B cell (primary cell): Measurements from ENCODE around the gene STX5.

Source experiments
- EZH2 ChIP-seq: IDR thresholded peaks from 2 replicates; pipeline ENCODE4 v1.6.1; 2012; ENCODE audit warnings: borderline replicate concordance, low read depth, mild to moderate bottlenecking, moderate library complexity, low read length; ENCODE audit not compliant: insufficient read depth, poor library complexity, severe bottlenecking
- TF ChIP-seq, protein P1 (sequence below): fragments of 200-600 bp; IDR thresholded peaks from one replicate; pipeline ENCODE4 v1.8.0; 2022; ENCODE audit warnings: antibody characterized with exemption, mild to moderate bottlenecking

DNA sequence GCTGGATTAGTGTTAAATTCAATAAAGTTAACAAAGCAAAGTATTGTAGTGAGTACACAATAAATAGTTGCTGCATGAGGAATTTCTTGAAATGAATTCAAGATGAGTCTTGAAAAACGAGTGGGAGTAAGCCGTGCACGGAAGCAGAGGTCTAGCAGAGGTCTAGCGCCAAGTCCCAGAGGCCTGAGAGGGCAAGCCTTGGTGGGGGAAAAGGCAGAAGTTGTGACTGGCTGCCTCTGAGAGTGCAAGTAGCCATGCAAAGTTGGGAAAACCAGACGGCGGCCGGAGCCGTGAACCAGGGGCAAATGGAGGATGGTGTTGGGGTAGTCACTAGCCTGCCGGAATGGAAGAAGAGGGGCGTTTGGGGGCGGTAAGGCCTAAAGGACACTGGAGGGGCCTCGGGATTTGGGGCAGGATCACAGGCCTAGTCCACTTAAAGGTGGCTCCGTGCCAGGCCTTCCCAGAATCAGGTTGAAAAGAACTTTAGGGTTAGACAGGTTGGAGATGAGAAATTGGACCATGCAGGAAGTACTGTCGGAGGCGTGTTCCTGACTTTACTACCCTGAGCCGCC is 48.5 kb upstream of the STX5 start:
- TF ChIP-seq, protein P1, sequence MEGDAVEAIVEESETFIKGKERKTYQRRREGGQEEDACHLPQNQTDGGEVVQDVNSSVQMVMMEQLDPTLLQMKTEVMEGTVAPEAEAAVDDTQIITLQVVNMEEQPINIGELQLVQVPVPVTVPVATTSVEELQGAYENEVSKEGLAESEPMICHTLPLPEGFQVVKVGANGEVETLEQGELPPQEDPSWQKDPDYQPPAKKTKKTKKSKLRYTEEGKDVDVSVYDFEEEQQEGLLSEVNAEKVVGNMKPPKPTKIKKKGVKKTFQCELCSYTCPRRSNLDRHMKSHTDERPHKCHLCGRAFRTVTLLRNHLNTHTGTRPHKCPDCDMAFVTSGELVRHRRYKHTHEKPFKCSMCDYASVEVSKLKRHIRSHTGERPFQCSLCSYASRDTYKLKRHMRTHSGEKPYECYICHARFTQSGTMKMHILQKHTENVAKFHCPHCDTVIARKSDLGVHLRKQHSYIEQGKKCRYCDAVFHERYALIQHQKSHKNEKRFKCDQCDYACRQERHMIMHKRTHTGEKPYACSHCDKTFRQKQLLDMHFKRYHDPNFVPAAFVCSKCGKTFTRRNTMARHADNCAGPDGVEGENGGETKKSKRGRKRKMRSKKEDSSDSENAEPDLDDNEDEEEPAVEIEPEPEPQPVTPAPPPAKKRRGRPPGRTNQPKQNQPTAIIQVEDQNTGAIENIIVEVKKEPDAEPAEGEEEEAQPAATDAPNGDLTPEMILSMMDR: no peak
- TF ChIP-seq EZH2: no peak
